ENCODE measurements around the gene UBXN4.

GRCh38 chr2:135798762-135799161 is 57.1 kb downstream of the UBXN4 start:
- TF ChIP-seq PRMT3 (CRISPR knock-in tag; IDR thresholded peaks at IDR 0.05; ENCODE audit: borderline replicate concordance, low read depth) (no peak), FOXM1 (CRISPR knock-in tag; IDR thresholded peaks at IDR 0.05) (no peak)

Measured in HepG2 (cell line).